HepG2 (cell line): ENCODE data around the gene NTN3. TPM values are rescaled to one million over a fixed set of nuclear protein-coding genes. Genes with fewer than 3 reads are reported as not detected.

ENCODE experiments used
- BHLHE40 ChIP-seq: IDR thresholded peaks from 2 replicates; pipeline ENCODE4 v1.6.1; 2011; ENCODE audit warnings: low read length, improper control_type of control experiment
- FOXJ3 ChIP-seq: sonication (generic); formaldehyde crosslinking; IDR thresholded peaks from 2 replicates; pipeline ENCODE4 v1.4.0; 2020; ENCODE audit warnings: missing genetic modification reagents, mild to moderate bottlenecking, borderline replicate concordance
- HCFC1 ChIP-seq: fragments of 150-350 bp; IDR thresholded peaks from 2 replicates; pipeline ENCODE4 v1.6.1; 2014; ENCODE audit warnings: low read depth, low read length
- HMGA1 ChIP-seq: sonication (generic); formaldehyde crosslinking; conservative IDR thresholded peaks from 2 replicates; pipeline ENCODE4 v1.4.0; 2020; ENCODE audit warnings: missing genetic modification reagents
- IKZF4 ChIP-seq: sonication (generic); formaldehyde crosslinking; IDR thresholded peaks from 2 replicates; pipeline ENCODE4 v1.5.1; 2020; ENCODE audit warnings: borderline replicate concordance, mild to moderate bottlenecking, low read depth, missing genetic modification reagents; ENCODE audit errors: not compliant biosample characterization
- JUND ChIP-seq: sonication (generic); formaldehyde crosslinking; IDR thresholded peaks from 2 replicates; pipeline ENCODE4 v1.8.0; 2022; ENCODE audit warnings: mild to moderate bottlenecking, missing genetic modification reagents
- KDM4B ChIP-seq: sonication (generic); formaldehyde crosslinking; IDR thresholded peaks from 2 replicates; pipeline ENCODE4 v1.4.0; 2020; ENCODE audit warnings: missing genetic modification reagents
- PAX8 ChIP-seq: sonication (generic); formaldehyde crosslinking; IDR thresholded peaks from 2 replicates; pipeline ENCODE4 v1.8.0; 2022; ENCODE audit warnings: mild to moderate bottlenecking, missing genetic modification reagents, borderline replicate concordance
- PHF8 ChIP-seq: sonication (generic); formaldehyde crosslinking; IDR thresholded peaks from 2 replicates; pipeline ENCODE4 v1.5.0; 2020; ENCODE audit warnings: missing genetic modification reagents
- POLR2A ChIP-seq, 2 experiments: IDR thresholded peaks; 2 replicates each; pipeline ENCODE4 v1.6.1; 2011; ENCODE audit warnings: low read depth in 2 of 2, low read length in 2 of 2, mild to moderate bottlenecking in 1 of 2, moderate library complexity in 1 of 2; ENCODE audit not compliant: insufficient read depth in 1 of 2
- PRDM4 ChIP-seq: sonication (generic); formaldehyde crosslinking; IDR thresholded peaks from 2 replicates; pipeline ENCODE4 v1.9.0; 2021; ENCODE audit warnings: missing genetic modification reagents, borderline replicate concordance
- PREB ChIP-seq: sonication (generic); formaldehyde crosslinking; IDR thresholded peaks from 2 replicates; pipeline ENCODE4 v1.4.0; 2020; ENCODE audit warnings: missing genetic modification reagents
- REXO4 ChIP-seq: sonication (generic); formaldehyde crosslinking; IDR thresholded peaks from 2 replicates; pipeline ENCODE4 v1.8.0; 2022; ENCODE audit warnings: missing genetic modification reagents, mild to moderate bottlenecking, borderline replicate concordance
- ZNF34 ChIP-seq: sonication (generic); formaldehyde crosslinking; IDR thresholded peaks from 2 replicates; pipeline ENCODE4 v1.4.0; 2020; ENCODE audit warnings: mild to moderate bottlenecking, missing genetic modification reagents, borderline replicate concordance
- ZNF597 ChIP-seq: sonication (generic); formaldehyde crosslinking; IDR thresholded peaks from 2 replicates; pipeline ENCODE4 v1.5.0; 2020; ENCODE audit warnings: missing genetic modification reagents
- ZNF644 ChIP-seq: IDR thresholded peaks from 2 replicates; pipeline ENCODE4 v1.6.1; 2016; ENCODE audit warnings: low read depth
- polyA plus RNA-seq, 8 experiments: library from polyadenylated mRNA; depleted of rRNA in 3 of 8; stranded (reverse) in 7 of 8; unstranded in 1 of 8; fragments of >200 nt; fragmentation: Illumina TruSeq in 4 of 8; extraction: Trizol in 4 of 8; gene quantifications; 2 replicates each; pipeline versions ENCODE4 v1.2.1 to v1.2.3, GENCODE V29; 2011 to 2016; ENCODE audit warnings: low read depth in 4 of 8, missing spikeins in 1 of 8, mixed read lengths in 1 of 8; ENCODE audit not compliant: insufficient read depth in 1 of 8
- total RNA-seq, 5 experiments: library from RNA; depleted of rRNA; stranded (reverse); fragments of >200 nt; fragmentation: Illumina TruSeq; extraction: Trizol; gene quantifications; 2 replicates each; pipeline ENCODE4 v1.2.3, GENCODE V29; 2016; ENCODE audit warnings: low read depth in 1 of 5
- TF ChIP-seq, protein P1 (sequence below): sonication (generic); formaldehyde crosslinking; IDR thresholded peaks from 2 replicates; pipeline ENCODE4 v1.4.0; 2020; ENCODE audit warnings: missing genetic modification reagents
- TF ChIP-seq, protein P2 (sequence below): IDR thresholded peaks from 2 replicates; pipeline ENCODE4 v1.6.1; 2012; ENCODE audit warnings: low read depth, low read length, improper control_type of control experiment

The NTN3 gene
- total and polyA plus RNA-seq, 2 of the 13 experiments (the other 11 are each of a cell fraction or from before 2014, with no cell fraction given) = 0.09 to 0.20 TPM

DNA sequence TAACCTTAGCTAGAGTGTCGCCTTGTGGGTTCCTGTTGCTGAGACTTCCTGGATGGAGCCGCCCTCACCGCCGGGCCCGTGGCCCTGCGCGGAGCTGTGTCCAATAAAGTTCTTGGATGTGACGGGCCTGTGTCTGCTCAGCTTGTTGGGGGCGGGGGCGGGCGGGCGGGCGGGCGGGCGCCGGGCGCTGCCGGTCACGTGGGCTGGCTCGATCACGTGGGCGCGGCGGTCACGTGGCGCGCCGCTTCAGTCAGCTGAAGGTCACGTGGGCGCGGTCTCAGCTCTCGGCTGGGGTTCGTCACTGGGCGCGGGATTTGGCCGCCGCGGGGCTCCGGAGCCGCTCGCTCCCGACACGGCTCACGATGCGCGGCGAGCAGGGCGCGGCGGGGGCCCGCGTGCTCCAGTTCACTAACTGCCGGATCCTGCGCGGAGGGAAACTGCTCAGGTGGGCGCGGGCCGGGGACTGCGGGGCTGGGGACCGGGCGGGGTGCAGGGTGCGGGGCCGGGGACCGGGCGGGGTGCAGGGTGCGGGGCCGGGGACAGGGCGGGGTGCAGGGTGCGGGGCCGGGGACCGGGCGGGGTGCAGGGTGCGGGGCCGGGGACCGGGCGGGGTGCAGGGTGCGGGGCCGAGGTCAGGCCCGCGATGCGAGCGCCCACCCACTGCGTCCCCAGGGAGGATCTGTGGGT lies 49.1 kb downstream of the NTN3 start, which contains the start of gene AMDHD2 (continued):
- TF ChIP-seq IKZF4 (CRISPR knock-in tag) = no peak
- no peak for TF ChIP-seq PREB (CRISPR knock-in tag)
- peak; percentile 33; the same call in 1 of the 2 replicates for TF ChIP-seq HCFC1
- no peak for TF ChIP-seq KDM4B
- TF ChIP-seq, protein P1, sequence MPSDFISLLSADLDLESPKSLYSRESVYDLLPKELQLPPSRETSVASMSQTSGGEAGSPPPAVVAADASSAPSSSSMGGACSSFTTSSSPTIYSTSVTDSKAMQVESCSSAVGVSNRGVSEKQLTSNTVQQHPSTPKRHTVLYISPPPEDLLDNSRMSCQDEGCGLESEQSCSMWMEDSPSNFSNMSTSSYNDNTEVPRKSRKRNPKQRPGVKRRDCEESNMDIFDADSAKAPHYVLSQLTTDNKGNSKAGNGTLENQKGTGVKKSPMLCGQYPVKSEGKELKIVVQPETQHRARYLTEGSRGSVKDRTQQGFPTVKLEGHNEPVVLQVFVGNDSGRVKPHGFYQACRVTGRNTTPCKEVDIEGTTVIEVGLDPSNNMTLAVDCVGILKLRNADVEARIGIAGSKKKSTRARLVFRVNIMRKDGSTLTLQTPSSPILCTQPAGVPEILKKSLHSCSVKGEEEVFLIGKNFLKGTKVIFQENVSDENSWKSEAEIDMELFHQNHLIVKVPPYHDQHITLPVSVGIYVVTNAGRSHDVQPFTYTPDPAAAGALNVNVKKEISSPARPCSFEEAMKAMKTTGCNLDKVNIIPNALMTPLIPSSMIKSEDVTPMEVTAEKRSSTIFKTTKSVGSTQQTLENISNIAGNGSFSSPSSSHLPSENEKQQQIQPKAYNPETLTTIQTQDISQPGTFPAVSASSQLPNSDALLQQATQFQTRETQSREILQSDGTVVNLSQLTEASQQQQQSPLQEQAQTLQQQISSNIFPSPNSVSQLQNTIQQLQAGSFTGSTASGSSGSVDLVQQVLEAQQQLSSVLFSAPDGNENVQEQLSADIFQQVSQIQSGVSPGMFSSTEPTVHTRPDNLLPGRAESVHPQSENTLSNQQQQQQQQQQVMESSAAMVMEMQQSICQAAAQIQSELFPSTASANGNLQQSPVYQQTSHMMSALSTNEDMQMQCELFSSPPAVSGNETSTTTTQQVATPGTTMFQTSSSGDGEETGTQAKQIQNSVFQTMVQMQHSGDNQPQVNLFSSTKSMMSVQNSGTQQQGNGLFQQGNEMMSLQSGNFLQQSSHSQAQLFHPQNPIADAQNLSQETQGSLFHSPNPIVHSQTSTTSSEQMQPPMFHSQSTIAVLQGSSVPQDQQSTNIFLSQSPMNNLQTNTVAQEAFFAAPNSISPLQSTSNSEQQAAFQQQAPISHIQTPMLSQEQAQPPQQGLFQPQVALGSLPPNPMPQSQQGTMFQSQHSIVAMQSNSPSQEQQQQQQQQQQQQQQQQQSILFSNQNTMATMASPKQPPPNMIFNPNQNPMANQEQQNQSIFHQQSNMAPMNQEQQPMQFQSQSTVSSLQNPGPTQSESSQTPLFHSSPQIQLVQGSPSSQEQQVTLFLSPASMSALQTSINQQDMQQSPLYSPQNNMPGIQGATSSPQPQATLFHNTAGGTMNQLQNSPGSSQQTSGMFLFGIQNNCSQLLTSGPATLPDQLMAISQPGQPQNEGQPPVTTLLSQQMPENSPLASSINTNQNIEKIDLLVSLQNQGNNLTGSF (CRISPR knock-in tag) = 0 out of 2 replicates have a peak, but pooled peaks have one; percentile 55
- TF ChIP-seq ZNF644 = no peak
- no peak for TF ChIP-seq JUND
- TF ChIP-seq, protein P2, sequence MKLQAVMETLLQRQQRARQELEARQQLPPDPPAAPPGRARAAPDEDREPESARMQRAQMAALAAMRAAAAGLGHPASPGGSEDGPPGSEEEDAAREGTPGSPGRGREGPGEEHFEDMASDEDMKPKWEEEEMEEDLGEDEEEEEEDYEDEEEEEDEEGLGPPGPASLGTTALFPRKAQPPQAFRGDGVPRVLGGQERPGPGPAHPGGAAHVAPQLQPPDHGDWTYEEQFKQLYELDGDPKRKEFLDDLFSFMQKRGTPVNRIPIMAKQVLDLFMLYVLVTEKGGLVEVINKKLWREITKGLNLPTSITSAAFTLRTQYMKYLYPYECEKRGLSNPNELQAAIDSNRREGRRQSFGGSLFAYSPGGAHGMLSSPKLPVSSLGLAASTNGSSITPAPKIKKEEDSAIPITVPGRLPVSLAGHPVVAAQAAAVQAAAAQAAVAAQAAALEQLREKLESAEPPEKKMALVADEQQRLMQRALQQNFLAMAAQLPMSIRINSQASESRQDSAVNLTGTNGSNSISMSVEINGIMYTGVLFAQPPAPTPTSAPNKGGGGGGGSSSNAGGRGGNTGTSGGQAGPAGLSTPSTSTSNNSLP = no peak
- no peak for TF ChIP-seq ZNF597 (CRISPR knock-in tag)
- no peak for TF ChIP-seq FOXJ3
- TF ChIP-seq POLR2A (IDR thresholded peaks at IDR 0.05; ENCODE audit: insufficient read depth in 1 of 2, low read depth in 2 of 2, low read length in 2 of 2) = peak; percentile 37 to 73; a peak in 2 of 4 replicates
- no peak for TF ChIP-seq HMGA1 (CRISPR knock-in tag)
- peak; percentile 95 for TF ChIP-seq BHLHE40
- no peak for TF ChIP-seq PRDM4 (CRISPR knock-in tag)
- peak; percentile 57; the same call in 1 of the 2 replicates for TF ChIP-seq PHF8 (CRISPR knock-in tag)
- TF ChIP-seq ZNF34 (CRISPR knock-in tag) = no peak
- no peak for TF ChIP-seq PAX8
- TF ChIP-seq REXO4 = no peak
